GM19025 (cell line): ENCODE results near the gene PLA2G6.

Experiments
- ATAC-seq: cut with Tn5 transposase; IDR thresholded peaks from one replicate; pipeline ENCODE4 v1.9.1; 2021; ENCODE audit warnings: mild to moderate bottlenecking, low read depth, moderate library complexity; ENCODE audit not compliant: unreplicated experiment

Gene PLA2G6, protein sequence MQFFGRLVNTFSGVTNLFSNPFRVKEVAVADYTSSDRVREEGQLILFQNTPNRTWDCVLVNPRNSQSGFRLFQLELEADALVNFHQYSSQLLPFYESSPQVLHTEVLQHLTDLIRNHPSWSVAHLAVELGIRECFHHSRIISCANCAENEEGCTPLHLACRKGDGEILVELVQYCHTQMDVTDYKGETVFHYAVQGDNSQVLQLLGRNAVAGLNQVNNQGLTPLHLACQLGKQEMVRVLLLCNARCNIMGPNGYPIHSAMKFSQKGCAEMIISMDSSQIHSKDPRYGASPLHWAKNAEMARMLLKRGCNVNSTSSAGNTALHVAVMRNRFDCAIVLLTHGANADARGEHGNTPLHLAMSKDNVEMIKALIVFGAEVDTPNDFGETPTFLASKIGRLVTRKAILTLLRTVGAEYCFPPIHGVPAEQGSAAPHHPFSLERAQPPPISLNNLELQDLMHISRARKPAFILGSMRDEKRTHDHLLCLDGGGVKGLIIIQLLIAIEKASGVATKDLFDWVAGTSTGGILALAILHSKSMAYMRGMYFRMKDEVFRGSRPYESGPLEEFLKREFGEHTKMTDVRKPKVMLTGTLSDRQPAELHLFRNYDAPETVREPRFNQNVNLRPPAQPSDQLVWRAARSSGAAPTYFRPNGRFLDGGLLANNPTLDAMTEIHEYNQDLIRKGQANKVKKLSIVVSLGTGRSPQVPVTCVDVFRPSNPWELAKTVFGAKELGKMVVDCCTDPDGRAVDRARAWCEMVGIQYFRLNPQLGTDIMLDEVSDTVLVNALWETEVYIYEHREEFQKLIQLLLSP

GRCh38 chr22:38181453-38182200, at the start of gene PLA2G6:
Gene PLA2G6 (minus strand): TSS chr22:38181830. CDS start chr22:38169426, 12,404 bp downstream.
- ATAC-seq, result peak; percentile 91

DNA sequence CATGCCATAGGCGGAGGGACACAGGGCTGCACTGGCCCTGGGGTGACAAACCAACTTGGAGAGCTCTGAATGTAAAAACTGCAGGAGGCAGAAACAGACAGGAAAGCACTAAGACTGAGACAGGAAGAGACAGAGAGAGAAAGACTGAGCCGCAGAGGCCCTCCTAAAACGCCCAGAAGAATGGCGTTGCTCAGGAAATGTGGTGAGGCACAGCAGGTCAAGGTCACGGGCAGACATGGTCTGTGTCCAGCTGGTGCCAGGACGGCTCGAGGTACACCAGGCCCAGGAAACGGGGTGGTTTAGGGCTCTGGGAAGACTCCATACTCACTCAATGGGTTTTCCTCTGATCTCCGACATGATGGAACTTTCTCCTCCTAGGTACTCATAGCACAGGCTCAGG, 49.3 kb upstream of the PLA2G6 start:
- ATAC-seq, result no peak

DNA sequence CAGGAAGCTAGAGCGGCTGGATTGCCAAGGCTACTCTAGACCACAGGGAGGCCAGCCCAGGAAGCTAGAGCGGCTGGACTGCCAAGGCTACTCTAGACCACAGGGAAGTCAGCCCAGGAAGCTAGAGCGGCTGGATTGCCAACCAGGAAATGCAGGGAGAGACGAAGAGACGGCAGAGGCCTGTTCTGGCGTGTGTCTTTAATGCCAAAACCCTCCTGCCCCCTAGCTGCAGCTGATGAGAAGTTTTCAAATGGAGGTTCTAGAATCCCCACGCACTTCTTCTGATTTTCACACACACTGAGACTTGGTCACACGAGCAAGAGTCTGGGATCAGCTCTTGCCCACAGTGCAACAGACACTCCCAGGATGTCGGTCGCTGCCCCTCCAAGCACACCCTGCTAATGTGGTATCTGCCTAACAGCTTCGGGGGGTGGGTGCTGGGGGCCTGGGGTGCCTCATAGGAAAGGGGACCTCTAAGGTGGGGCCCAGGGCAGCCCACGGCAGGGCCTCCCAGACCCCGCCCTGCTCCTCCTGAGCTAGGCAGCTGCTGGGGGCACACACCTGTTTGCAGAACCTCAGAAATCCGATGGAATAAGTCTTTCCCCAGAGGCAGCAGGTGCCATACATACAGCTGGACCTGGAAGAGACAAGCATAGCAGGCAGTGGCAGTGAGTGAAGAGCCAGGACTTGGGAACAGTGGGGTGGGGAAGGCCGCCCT, 48.6 kb upstream of the PLA2G6 start:
- no peak for ATAC-seq

DNA sequence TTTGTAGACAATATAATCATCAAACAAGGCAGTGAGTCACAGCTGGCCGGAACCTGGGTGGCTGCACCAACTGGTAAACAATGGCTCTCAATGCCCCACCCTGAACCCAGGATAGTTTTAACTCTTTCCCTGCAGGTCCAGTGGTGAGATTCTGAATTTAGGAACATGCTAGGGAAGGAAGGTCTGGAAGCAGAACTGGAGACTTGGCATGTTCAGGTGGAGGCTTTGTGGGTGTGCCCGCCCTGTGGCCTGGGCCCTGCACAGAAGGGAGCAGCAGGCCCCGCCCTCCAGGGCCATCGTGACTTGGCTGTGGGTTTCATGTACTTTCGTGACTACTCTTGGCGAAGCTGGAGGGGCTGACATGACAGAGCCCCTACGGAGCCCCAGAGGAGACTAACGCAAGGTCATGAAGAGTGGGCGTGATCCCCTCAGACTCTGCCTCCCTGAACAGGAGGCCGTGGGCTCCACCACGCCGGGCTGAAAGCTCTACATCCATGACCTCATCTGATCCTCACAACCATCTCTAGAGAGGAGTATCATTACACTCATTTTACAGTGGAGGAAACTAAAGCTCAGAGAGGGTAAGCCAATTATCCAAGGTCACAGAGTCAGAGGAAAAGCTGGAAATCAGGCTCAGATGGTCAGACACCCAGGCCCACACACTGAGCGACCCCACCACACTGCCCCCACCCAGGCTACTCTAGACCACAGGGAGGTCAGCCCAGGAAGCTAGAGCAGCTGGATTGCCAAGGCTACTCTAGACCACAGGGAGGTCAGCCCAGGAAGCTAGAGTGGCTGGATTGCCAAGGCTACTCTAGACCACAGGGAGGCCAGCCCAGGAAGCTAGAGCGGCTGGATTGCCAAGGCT, 47.5 kb upstream of the PLA2G6 start:
- no peak for ATAC-seq

- ATAC-seq, result no peak
Measured at GRCh38 chr22:38228326-38228872, 46.8 kb upstream of the PLA2G6 start.

DNA sequence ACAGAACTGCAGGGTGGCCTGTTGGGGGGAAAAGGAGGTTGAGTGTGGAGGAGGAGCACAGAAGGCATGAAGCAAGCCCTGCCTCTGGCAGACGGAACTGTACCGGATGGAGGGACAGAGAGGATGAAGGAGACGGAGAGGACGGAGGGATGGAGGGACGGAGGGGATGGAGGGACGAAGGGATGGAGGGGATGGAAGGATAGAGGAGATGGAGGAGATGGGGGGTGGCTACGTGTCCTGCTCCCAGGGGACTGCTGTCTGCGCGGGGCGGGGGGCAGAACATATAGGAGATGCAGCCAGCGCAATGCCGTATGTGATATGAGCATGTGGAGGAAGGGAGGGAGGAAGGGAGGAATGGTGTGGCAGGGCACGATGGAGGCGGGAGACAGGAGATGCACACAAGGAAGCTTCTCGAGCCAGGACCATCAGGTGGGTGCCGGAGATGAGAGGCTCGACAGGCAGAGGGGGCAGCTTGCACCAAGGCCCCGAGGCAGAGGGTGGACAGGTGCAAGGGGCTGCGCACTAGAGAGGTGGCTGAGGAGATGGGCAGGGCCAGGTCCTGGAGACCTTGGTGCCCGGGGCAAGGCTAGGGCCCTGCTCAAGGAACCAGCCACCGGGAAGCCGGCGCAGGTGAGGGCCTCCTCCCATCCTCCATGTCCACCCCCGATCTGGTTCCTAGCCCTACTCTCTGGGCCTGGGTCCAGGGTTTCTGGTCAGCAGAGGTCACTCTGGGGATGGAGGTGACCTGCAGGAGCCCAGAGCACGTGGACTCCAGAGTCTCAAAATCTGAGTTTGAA, 45.4 kb upstream of the PLA2G6 start:
- no peak for ATAC-seq

DNA sequence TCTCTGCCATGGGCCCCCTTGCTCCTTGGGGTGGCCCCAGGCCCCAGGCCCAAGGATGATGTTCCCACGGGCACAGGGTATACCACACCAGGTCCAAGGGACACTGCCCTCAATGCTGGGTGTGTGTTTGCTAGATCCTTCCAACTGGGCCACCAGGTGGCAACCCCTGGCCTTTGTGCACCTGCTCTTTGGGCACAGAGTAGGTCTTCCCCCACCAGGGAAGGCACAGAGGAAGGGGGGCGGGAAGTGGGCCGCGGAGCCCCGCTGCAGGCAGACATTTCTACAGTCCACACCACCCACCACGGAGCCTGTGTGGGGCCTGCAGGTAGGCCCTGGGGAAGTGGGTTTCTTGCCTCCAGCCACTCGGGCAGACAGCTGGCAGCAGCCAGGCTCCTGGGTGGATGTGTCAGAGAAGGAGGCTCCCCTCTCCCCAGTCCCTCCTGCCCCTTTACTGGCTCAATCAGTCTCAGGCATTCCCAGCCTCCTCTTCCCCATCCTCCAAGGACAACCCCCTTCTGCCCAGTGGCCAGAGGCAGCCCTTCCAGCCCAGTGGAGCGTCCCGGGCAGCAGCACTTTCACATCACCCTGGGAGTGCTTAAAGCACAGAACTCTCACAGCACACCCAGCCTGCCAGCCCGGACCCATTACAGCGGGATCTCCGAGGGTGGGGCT, 41.8 kb upstream of the PLA2G6 start:
- no peak for ATAC-seq

- no peak for ATAC-seq
Measured at GRCh38 chr22:38222797-38223119, 41.1 kb upstream of the PLA2G6 start.

- ATAC-seq, result no peak
Measured at GRCh38 chr22:38221908-38222796, 40.5 kb upstream of the PLA2G6 start.

DNA sequence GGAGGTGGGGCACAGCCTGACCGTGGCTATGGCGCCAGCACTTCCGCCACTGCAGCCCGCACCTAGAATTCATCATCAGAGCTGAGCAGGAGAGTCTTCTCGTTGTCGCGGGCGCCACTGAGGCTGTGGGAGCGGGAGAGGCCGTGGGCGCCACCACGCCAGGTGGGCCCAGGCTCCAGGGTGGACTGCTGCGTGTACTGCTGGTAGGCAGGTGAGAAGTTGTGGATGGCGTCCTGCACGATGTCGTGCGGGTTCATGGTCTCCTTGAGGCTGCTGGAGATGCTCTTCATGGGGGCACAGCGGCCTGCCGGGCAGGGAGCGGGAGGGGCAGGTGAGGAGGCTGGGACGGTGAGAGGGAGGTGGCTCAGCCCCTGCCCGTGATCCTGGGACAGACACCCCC, 39.8 kb upstream of the PLA2G6 start:
- ATAC-seq, result no peak

GRCh38 chr22:38220653-38221386, 39.2 kb upstream of the PLA2G6 start:
- ATAC-seq, result no peak

DNA sequence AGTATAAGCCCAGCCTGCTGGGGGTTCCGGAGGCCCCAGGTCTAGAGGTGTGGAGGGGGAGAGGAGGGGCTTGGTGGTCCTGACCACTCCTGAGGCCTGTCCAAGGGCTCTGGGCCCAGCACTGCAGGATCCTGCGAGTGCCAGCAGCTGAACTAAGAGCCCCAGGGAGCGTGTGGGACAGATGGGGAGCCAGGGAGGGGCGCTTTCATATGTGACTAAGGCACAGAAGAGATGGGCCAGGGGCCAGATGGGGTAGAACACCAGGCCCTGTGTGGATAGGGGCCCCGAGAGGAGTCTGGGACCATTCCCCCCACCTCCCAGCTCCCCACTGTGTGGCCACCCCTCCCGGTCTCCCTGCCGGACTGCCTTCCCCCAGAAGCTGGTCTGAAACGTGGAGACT, 38.5 kb upstream of the PLA2G6 start:
- ATAC-seq, result no peak

GRCh38 chr22:38219632-38220031, 38.0 kb upstream of the PLA2G6 start:
- ATAC-seq, result no peak

DNA sequence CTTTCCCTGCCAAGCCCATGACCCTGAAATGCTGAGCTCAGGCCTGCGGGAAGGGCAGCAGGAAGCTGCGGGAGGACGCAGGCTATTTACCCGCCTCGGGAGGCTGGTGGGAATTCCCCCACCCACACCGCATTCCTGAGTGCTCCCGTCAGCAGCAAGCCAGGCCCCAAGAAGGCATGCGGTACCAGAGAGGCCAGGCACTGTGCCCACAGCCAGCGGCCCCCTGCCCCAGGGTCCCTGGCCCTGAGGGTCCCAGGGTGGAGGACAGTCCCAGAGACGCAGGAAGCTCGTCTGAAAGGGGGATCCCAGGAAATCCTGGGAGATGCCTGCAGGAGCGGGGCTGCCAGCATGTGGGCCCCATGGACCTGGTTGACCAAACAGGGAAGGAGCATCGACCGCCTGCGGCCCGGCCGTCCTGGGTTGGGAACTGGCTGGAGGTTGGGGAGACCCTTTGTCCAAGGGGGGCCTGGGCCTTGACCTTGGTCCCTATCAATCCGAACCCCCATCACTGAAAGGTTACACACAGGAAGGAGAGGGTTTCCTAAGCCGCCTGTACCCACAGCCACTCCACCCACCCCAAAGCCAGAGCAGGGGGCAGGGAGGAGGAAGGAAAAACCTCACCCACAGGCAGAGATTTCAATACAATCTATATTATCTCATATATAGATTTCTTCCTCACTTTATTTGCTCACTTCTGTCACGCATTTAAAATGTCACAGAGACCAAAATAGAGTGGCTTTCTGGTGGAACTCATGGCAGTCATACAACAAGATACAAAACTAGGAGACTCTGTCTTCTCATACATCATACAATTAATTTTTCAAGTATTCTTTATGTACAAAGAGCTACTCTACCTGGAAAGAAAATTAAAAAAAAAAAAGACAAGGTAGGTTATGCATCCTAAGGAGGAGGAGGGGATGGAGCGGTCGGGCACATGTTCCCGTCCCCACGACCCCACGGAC, 37.3 kb upstream of the PLA2G6 start:
- ATAC-seq, result no peak
